Measurements from ENCODE around the gene HDAC4. TPM values are rescaled to one million over a fixed set of nuclear protein-coding genes. Genes with fewer than 3 reads are reported as not detected.

Gene HDAC4
- polyA plus RNA-seq, 3 donors, result 4.4 to 10.9 (median 5.6) TPM

DNA sequence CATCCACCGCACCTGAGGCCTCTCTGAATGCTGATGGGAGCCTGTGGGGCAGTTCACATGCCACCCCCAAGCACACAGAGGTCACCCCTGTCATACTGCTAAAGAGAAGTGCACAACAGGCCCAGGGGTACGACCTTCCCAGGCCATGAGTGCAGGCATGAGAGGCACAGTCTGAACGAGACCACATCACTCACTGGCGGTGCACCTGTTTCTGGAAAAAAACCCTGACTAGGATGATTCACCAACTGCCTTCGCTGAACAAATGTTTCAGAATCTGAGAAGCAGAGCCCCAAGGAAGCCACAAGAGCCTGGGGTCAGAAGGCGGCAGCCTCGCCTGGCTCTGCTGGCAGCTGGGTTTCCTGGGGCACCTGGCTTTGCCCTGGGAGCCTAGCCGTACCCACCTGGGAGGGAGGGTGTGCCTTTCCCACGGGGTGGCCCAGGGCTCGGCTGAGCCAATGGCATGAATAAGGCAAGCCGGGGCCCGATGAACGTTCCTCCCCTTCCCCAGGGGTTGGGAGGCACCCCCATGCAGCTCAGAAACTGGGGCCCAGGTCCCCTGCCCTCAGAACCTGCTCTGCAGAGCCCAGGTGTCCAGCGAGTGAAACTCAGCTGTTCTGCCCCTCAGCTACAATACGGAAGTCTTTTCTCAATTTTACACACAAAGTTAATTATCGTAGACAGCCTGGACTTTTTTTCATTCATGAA is 73.8 kb downstream of the HDAC4 start:
- WGBS, 3 donors, result 58 to 78% (median 72%) methylated on average over 16 of the region's 16 CpGs
- no peak overlapping the region for H3K27ac ChIP-seq (ENCODE audit: low read depth, low read length)

- WGBS, 3 donors, result 83 to 90% (median 89%) methylated on average over 14 of the region's 14 CpGs
- no peak overlapping the region for H3K27ac ChIP-seq (ENCODE audit: low read depth, low read length)
These were observed 76.4 kb downstream of the HDAC4 start for GRCh38 chr2:239324456-239324855.

DNA sequence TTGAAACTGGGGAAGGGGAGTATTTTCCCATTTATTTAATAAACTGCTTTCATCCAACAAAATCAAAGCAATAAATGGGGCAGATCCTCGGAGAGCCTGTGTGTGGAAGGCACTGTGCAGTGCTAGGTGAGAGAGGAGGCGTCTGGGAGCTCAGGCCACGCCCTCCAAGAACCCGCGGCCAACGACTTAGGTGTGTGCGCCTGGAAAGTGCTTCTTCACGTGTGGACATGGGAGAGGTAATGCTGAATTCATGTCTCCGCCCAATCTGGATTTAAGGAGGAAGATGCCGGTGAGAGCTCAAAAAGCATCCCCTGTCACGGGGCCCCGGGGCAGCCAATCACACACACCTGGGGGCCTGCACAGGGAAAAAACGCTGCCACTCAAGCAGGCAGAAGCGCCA is 77.4 kb downstream of the HDAC4 start:
- no peak overlapping the region for H3K27ac ChIP-seq (ENCODE audit: low read depth, low read length)
- WGBS, 3 donors, result 84 to 97% (median 89%) methylated on average over 14 of the region's 14 CpGs

DNA sequence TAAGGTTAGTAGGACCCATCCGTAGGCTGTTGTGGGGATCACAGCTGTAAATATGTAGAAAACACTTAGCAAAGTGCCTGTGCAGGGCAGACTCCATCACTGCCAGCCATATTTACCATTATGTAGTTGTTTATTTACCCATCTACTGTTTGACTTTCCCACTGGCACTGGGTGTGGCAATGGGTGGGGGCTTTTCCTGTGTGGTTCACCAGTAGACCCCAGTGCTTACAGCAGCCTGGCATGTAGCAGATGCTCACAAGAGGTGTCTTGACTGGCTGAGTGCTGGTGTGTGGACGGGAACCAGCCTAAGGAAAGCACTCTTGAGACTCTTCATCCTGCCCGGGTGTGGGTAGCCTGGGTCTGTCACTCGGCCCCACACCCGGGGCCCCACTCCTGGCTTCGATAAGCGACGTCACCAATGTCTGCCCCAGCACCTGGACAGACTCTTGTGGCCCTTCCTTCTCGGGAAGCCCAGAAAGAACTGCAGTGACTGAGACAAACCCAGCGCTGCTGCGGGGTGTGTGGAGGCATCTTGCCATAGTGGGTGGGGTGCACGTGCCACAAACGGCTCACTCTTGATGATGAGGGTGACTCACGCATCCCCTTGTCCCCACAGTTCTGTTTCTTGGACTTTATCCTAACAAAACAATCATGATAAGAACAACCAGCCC is 78.3 kb downstream of the HDAC4 start:
- 68 to 75% (median 72%) methylated on average over 14 of the region's 14 CpGs for WGBS, 3 donors
- no peak overlapping the region for H3K27ac ChIP-seq (ENCODE audit: low read depth, low read length)

GRCh38 chr2:239321596-239322415 is 79.0 kb downstream of the HDAC4 start:
- no peak overlapping the region for H3K27ac ChIP-seq (ENCODE audit: low read depth, low read length)

GRCh38 chr2:239318790-239319661 is 81.8 kb downstream of the HDAC4 start:
- WGBS, 3 donors, result 25 to 54% (median 26%) methylated on average over 20 of the region's 20 CpGs
- no peak overlapping the region for H3K27ac ChIP-seq (ENCODE audit: low read depth, low read length)

More at GRCh38 chr2:239321596-239322415, 79.0 kb downstream of the HDAC4 start:
- WGBS, 3 donors, result 85 to 92% (median 91%) methylated on average over 9 of the region's 9 CpGs

DNA sequence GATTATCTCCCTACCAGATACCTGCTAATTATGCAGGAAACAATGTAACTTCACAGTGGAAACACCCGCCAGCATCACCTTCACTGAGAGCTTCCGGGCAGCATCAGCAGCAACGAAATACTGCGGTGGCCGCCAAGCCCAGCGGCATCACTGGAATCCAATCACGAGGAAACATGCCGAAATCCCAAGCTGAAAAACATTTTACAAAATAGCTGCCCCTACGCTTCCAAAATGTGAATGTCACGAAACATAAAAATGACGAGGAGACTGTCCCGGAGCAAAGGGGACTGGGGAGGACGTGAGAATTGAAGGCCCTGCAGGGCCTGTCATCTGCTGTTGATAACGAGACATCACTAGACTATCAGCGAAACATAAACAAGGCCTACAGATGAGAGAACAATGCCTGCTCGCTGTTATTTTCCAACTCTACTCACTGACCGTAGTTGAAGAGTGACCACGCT is 82.6 kb downstream of the HDAC4 start:
- no peak overlapping the region for H3K27ac ChIP-seq (ENCODE audit: low read depth, low read length)
- WGBS, 3 donors, result 95 to 97% (median 96%) methylated on average over 18 of the region's 18 CpGs

DNA sequence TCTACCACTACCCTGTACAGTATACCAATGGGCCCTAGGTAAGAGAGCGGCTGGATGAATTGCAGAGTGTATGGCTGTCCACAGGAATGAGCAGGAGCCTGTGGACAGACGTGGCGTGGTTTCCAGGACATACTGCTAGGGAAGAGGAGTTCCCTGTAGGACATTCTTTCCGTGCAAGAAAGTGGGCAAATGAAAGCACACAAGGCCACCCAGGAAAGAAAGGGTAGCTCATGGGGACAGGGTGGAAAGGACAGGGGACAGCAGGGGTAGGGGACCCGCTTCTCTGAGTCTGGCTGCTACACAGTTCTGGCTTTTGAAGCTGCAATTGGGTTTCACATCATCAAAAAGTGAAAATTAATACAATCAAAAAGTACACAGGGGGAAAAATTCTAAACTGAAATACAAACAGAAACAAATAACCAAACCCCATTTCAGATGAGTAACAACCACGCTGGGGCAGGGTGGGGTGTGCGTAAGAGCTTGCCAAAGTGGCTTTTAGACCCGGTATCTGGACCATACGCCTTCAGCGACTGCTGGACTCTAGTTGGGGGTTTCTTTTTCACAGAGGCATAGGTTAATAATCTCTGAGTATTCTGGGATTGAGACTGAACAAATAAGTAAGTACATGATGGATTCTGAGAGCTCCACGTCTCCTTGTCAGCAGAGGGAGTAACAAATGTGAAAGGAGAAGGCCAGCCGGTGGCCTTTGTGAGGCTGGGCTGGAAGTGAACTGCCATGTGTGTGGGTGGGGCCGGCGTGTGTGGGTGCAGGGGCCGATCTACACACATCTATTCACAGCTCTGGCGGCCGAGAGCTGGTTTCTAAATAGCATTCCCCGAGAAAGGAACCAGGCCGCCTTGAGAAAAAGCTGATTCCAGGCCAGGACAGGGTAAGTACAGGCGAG is 84.0 kb downstream of the HDAC4 start:
- 50 to 56% (median 52%) methylated on average over 20 of the region's 20 CpGs for WGBS, 3 donors
- no peak overlapping the region for H3K27ac ChIP-seq (ENCODE audit: low read depth, low read length)

DNA sequence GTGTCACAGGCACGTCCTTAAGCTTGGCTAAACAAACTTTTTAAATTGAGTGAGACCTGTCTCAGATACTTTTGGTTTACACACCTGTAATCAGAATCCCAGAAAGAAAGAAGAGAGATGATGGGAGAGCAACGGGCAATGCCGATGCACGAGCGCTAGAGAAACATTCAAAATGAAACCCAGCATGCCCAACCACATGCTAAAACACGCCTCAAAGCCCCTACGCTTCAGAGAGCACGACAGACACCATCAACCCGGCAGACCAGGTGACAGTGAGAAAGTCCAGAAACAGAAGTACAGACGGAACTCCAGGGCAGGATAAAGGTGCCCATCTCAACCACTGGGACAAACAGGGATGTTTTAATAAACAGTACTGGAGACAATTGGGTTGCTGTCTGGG is 85.5 kb downstream of the HDAC4 start:
- H3K27ac ChIP-seq (ENCODE audit: low read depth, low read length), result no peak overlapping the region
- 92 to 95% (median 95%) methylated on average over 10 of the region's 10 CpGs for WGBS, 3 donors

DNA sequence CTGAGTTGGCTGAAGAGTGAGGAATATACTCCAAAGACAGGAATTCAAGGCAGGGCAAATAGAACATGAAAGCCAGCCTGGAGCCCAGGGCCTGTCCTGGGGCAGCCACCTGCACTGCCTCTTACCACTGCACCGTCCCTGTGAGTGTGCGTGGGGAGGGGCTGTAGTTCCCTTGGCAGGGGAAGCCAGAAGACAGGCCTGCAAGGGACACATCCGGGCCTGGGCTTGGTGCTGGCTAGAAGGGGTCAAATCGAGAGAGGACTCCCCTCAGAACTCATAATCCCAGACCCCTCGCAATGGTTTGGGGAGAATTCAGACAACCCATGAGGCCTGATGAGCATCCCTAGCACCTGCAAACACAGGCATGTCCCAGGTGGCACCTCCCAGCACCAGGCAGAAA is 87.0 kb downstream of the HDAC4 start:
- WGBS, 3 donors, result 89 to 98% (median 96%) methylated on average over 5 of the region's 5 CpGs
- no peak overlapping the region for H3K27ac ChIP-seq (ENCODE audit: low read depth, low read length)

- no peak overlapping the region for H3K27ac ChIP-seq (ENCODE audit: low read depth, low read length)
- 60 to 85% (median 72%) methylated on average over 33 of the region's 33 CpGs for WGBS, 3 donors
These were observed 87.8 kb downstream of the HDAC4 start for GRCh38 chr2:239312741-239313667.

GRCh38 chr2:239312081-239312511 is 88.7 kb downstream of the HDAC4 start:
- 80 to 94% (median 91%) methylated on average over 10 of the region's 10 CpGs for WGBS, 3 donors
- H3K27ac ChIP-seq (ENCODE audit: low read depth, low read length), result no peak overlapping the region

DNA sequence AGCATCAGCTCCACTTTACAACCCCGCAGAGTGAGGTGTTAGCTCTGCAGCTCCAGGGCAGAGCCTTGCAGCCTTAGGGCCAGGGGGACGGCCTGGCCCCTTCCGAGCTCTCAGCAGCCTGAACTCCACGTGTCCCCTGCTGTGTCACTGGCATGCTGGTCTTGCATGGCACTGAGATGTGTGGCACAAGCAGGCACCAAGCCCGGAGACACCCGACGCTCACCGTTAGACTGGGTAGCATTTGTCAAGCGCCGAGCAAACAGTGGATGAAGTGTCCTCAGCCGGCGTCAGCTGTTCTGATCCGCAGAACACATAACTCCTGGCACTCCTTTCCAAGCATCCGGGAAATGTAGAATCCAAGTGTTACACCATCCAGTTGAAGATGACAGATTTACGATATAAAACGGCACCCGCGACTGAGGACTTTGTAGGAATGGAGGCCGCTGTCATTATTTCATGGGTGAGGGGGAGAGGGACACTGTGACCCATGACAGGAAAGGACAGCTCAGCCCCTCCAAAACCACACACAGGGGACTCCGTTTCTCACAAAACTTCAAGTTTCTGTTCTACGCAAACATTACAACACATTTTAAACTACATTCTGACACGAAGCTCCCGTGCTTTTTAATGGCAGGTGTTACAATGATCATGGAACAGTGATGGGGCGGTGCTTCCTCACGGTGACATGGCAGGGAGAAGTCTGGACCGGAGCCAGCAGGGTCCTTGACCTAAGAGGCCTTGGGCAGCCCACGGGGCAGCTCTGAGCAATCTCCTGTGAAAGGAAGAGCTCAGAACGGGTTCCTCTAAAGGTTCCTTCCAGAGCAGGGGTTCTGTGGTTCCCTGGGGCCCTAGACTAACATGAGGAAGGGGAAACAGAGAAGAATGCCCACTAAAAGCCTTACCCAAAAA is 89.4 kb downstream of the HDAC4 start:
- WGBS, 3 donors, result 67 to 76% (median 70%) methylated on average over 28 of the region's 28 CpGs
- H3K27ac ChIP-seq (ENCODE audit: low read depth, low read length), result no peak overlapping the region

GRCh38 chr2:239310401-239311061 is 90.3 kb downstream of the HDAC4 start:
- 92 to 95% (median 94%) methylated on average over 12 to 14 of the region's 14 CpGs for WGBS, 3 donors
- no peak overlapping the region for H3K27ac ChIP-seq (ENCODE audit: low read depth, low read length)
